PFSK-1 (cell line): ENCODE data around the gene WDR82.

ENCODE experiments used
- FOXP2 ChIP-seq: optimal IDR thresholded peaks from 2 replicates; pipeline ENCODE3; 2011; ENCODE audit warnings: borderline replicate concordance, control low read depth, inconsistent platforms; ENCODE audit not compliant: insufficient read depth; ENCODE audit errors: extremely low read length, extremely low read depth
- POLR2AphosphoS5 ChIP-seq: IDR thresholded peaks from 2 replicates; pipeline ENCODE4 v1.6.1; 2012; ENCODE audit warnings: low read depth, mild to moderate bottlenecking, control low read depth, low read length, moderate library complexity
- REST ChIP-seq, 2 experiments: IDR thresholded peaks; 2 replicates each; pipeline versions ENCODE4 v1.6.1 to v1.8.0; 2011 to 2012; ENCODE audit warnings: low read depth in 2 of 2, low read length in 2 of 2, control low read depth in 1 of 2, inconsistent platforms in 1 of 2, mild to moderate bottlenecking in 1 of 2, moderate library complexity in 1 of 2; ENCODE audit not compliant: insufficient read depth in 1 of 2
- SIN3A ChIP-seq: IDR thresholded peaks from 2 replicates; pipeline ENCODE4 v1.6.1; 2012; ENCODE audit warnings: mild to moderate bottlenecking, low read length, moderate library complexity, borderline replicate concordance; ENCODE audit not compliant: insufficient read depth
- TAF1 ChIP-seq: IDR thresholded peaks from 2 replicates; pipeline ENCODE4 v1.6.1; 2012; ENCODE audit warnings: low read length, control low read depth, borderline replicate concordance; ENCODE audit not compliant: insufficient read depth

WDR82 gene

GRCh38 chr3:52295671-52296208, 17.3 kb upstream of the WDR82 start:
- no peak for TF ChIP-seq REST (IDR thresholded peaks at IDR 0.05; ENCODE audit: insufficient read depth in 1 of 2, low read depth in 2 of 2, low read length in 2 of 2)
- TF ChIP-seq FOXP2: no peak
- TF ChIP-seq POLR2AphosphoS5: no peak
- no peak for TF ChIP-seq SIN3A
- no peak for TF ChIP-seq TAF1

DNA sequence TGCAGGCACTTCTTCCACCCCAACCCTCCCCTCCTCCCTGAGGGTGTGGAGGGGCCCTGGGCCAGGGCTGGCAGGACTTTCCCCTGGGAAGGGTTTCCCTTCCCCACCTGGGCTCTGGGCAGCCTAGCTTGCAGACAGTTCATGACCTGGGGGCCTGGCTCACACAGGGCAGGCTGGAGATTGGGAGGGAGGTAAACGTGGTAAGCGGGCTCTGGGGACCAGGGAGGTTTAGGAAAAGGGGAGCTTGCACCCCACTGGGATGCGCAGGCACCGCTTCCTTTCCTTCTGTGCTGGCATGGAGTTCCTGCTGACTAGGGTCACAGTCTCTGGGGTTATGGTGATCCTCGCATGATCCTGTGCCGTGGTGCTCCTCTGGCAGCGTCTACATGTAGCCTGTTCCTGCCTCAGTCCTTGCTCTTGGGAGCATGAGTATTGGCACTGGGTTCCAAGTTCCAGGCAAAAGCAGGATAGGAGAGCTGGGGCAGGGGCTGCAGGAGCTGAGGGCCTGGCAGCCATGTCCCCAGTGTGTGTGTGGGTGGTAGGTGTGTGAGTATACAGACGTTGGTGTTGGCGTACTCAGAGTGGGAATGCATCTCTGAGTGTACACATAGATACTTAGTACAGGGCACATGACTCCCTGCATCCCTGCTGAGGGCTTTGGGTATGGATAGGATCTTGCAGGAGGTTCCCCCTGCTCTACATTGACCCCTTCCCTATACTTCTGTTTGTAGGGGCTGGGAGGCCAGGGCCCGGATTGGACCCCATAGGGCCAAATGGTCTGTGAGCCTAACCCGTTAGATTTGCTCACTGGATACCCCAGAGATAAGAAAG, 16.1 kb upstream of the WDR82 start:
- TF ChIP-seq POLR2AphosphoS5 (no peak), REST (IDR thresholded peaks at IDR 0.05; ENCODE audit: insufficient read depth in 1 of 2, low read depth in 2 of 2, low read length in 2 of 2) (no peak), SIN3A (no peak), TAF1 (no peak), FOXP2 (no peak)

DNA sequence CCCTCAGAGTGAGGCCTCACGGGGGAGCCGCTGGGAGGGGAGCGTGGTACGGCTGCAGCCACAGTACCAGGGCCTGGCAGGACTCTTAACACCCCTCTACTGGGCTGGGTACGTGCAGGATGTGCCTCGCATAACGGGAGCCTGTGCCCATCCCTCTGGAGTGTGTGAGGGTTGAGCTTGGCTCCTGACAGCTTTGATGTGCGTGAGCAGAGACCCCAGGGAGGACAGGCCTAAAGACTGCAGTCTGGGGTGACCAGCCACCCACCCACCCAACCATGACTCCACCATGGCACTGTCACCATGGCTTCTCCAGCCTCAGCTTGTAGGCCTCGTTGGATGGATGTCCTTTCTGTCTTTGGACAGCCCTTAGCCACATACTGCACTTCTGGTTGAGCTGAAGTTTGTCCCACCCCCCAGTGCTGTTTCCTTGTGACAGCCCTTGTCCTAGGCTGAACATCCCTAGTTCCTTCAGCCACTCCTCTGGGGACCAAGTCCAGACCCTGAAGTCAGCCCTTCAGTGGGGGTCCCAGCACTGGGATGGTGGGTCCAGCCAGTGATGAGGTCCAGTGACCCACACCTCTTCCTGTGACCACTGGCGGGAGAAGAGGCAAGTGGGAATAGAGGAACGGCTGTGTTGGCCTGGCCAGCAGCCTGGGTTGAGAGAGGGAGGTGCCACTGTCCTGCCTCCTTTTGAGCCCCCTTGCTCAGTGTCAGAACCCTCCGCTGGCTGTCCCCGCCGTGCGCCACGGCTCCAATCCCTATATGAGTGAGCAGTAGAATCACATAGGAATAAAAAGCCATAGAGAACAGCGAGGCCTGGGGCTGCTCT, 15.3 kb upstream of the WDR82 start:
- TF ChIP-seq TAF1 (no peak), POLR2AphosphoS5 (no peak), SIN3A (no peak), FOXP2 (no peak), REST (IDR thresholded peaks at IDR 0.05; ENCODE audit: insufficient read depth in 1 of 2, low read depth in 2 of 2, low read length in 2 of 2) (no peak)

DNA sequence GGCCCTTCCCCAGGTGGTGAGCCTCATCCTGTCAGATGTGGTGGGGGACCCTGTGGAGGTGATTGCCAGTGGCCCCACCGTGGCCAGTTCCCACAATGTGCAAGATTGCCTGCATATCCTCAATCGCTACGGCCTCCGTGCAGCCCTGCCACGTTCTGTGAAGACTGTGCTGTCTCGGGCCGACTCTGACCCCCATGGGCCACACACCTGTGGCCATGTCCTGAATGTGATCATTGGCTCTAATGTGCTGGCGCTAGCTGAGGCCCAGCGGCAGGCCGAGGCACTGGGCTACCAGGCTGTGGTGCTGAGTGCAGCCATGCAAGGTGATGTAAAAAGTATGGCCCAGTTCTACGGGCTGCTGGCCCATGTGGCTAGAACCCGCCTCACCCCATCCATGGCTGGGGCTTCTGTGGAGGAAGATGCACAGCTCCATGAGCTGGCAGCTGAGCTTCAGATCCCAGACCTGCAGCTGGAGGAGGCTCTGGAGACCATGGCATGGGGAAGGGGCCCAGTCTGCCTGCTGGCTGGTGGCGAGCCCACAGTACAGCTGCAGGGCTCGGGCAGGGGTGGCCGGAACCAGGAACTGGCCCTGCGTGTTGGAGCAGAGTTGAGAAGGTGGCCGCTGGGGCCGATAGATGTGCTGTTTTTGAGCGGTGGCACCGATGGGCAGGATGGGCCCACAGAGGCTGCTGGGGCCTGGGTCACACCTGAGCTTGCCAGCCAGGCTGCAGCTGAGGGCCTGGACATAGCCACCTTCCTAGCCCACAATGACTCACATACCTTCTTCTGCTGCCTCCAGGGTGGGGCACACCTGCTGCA, 14.0 kb upstream of the WDR82 start:
- TF ChIP-seq POLR2AphosphoS5 (no peak), TAF1 (no peak), REST (IDR thresholded peaks at IDR 0.05; ENCODE audit: insufficient read depth in 1 of 2, low read depth in 2 of 2, low read length in 2 of 2) (no peak), SIN3A (no peak), FOXP2 (no peak)
